HG03457 (cell line): Measurements from ENCODE around the gene MYZAP.
"Not testable (repeated sequence)": the region's sequence is repeated elsewhere in the genome, so short reads cannot be mapped to it uniquely, and the experiment has no call there.

ENCODE experiments used
- ATAC-seq: cut with Tn5 transposase; IDR thresholded peaks from one replicate; pipeline ENCODE4 v1.9.1; 2021; ENCODE audit warnings: moderate number of reproducible peaks; ENCODE audit not compliant: unreplicated experiment

MYZAP gene

GRCh38 chr15:57591237-57591821, 375 bp upstream of the MYZAP start:
- no peak for ATAC-seq

GRCh38 chr15:57592426-57592825, 722 bp downstream of the MYZAP start:
- no peak for ATAC-seq

- no peak for ATAC-seq
These were observed 1.2 kb downstream of the MYZAP start for GRCh38 chr15:57592836-57593420.

DNA sequence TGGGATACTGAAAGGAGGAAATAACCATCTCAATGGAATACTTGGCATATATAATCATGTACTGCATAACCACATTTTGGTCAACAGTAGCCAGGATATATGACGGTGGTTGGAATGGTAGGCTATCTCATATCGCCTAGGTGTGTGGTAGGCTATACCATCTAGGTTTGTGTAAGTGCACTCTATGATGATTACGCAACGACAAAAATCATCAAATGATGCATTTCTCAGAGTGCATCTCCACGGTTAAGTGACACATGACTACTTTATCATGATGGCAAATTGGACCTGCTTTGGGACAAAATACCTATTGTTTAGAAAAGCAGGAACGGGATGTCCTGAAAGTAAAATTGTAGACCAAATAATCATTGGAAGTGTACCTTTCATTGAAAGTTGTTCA, 2.8 kb downstream of the MYZAP start:
- ATAC-seq = no peak

- ATAC-seq = no peak
These were observed 3.5 kb downstream of the MYZAP start for GRCh38 chr15:57595011-57595866.

- ATAC-seq = no peak
These were observed 4.7 kb downstream of the MYZAP start for GRCh38 chr15:57596301-57596855.

DNA sequence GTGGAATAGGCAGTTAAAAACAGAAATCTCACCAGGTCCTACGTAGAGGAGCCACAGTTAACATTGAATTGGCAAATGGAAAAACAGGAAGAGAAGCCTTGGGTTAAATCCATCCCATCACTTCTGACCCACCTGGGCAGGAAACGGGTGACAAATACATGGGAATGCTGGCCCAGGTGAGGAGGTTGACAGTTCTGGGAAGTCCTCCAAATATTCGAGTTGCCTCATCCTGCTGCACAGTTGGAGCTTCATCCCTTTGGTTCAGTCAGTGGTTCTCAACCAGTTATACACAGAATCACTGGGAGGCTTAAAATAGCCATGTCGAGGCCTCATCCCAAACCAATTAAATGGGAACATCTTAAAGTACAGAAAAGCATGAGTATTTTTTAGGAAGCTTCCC, 5.3 kb downstream of the MYZAP start:
- ATAC-seq = no peak

GRCh38 chr15:57597431-57597830, 5.7 kb downstream of the MYZAP start:
- no peak for ATAC-seq

GRCh38 chr15:57598346-57598745, 6.6 kb downstream of the MYZAP start:
- ATAC-seq = no peak

GRCh38 chr15:57599296-57599810, 7.6 kb downstream of the MYZAP start:
- no peak for ATAC-seq

DNA sequence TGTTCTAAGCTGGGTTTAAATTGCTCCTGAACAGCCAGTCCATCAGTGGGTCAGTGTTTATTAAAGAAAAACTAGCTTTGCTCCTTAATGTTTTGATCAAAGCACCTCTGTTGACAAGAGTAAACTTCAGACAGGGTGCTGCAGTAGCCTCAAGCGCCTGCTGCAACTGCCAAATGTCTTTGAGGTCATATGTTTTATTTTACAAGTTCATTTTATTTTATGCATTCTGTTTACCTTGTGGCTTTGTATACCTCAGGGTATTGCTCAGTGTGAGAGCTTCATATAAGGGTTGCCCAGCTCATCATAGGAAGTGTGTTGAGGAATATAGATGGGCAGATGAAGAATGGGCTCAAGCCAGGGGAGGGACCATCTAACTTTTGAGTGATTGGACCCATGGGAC, 8.5 kb downstream of the MYZAP start:
- ATAC-seq = no peak

DNA sequence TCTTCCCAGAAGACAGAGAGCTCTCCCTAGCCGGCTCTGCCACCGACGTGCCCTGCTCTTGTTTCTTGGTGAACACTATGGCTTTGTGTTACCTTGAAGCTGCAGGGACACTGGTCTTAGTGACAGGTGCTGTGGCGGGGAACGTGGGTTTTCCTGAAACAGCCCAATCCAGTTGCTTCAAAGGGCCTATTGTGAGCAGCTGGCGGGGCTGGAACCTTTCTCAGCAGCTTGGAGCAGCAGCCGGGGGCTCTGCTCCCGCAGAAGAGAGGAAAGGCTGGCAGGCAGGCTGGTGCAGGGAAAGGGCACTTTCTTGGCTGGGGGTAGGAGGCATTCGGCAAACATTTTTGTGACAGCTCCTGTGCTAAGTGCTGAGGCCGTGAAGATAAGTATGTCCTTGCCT, 12.8 kb downstream of the MYZAP start:
- no peak for ATAC-seq

- no peak for ATAC-seq
These were observed 13.8 kb downstream of the MYZAP start for GRCh38 chr15:57605491-57605890.

DNA sequence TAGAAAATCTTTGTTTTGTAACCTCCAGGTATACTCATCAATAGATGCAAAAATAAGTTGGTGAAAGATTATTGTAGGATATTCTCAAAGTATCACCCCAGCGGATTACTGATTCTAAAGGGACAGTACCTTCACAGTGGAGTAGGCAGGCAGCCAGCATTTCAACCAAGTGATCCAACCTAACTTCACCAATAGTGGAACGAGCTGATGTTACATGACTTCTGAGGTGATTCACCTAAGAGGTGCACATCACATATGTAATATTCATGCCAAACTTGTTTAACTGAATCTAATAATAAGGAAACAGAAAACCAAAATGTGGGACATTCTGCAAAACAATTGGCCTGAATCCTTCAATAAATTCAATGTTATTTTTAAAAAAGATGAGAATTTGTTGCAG, 14.3 kb downstream of the MYZAP start:
- no peak for ATAC-seq

- ATAC-seq = no peak
These were observed 15.1 kb downstream of the MYZAP start for GRCh38 chr15:57606816-57607215.

DNA sequence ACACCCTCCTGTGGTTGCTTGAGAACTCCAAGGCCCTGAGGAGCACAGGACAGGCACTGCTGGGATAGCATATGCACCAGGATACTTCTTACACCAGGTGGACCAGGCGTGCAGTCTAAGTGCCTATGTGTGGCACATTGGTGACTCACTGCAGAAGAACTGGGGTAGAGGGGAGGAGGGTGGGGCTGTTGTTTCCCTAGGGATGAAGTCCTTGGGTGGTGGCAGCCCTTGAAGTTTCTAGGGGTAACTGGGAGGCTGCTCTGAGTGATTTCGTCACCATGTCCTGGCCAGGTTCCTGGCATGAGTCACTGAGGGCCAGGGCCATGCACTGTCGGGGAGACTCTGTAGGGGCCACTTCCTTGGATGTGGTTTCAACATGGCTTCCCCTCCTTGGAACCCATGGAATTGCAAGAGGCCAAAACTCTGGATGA, 15.9 kb downstream of the MYZAP start:
- ATAC-seq = no peak

DNA sequence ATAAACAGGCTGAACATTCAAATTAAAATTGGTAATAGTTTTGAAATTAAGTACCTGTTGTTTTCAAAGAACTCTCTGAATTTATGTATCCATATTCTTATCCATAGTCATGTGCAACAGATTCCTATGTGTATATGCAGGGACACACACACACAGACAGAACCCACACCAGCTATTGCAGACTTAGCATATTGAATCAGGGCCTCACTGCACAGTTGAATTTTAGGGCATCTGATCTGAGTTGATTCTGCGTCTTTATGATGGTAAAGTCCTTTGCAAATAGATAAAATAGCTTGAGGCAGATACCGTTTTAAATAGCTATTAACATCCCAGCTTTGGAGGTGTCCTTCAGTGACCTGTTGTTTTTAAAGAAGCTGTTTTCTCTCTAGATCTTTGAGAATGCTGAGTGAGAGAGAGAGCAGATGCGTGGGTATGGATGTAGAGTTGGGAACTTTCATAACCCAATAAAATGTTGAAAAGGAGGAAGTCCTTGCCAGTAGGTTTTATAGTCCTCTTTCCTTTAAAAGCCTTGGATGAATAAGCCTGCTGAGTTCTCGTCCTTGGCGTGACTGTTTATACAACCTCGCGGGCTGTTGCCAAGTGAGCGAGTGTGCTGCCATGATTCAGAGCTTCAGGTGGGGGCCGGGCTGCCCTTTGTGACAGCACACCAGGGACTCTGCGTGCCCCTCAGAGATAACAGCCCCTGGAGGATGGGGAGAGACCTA, 18.3 kb downstream of the MYZAP start:
- ATAC-seq = no peak

- ATAC-seq = no peak
These were observed 19.4 kb downstream of the MYZAP start for GRCh38 chr15:57611123-57611522.

GRCh38 chr15:57611938-57612337, 20.2 kb downstream of the MYZAP start:
- no peak for ATAC-seq

DNA sequence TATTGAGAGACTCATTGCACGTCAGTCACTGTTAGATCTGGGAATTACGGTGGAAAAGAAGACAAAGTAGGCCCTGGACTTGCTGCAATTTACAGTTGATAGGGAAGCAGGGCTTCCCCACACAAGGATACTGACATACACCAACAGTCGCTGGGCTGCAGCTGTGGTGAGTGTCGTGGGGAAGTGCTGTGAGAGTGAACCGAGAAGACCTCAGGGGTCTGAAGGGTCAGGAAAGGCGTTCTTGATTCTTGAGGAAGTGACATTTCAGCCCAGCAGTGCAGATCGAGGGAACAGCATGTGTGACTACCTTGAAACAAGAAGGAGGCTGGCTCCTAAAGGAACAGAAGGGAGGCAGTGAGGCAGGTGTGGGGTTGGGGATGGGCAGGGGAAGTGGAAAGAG, 22.5 kb downstream of the MYZAP start:
- ATAC-seq = no peak

DNA sequence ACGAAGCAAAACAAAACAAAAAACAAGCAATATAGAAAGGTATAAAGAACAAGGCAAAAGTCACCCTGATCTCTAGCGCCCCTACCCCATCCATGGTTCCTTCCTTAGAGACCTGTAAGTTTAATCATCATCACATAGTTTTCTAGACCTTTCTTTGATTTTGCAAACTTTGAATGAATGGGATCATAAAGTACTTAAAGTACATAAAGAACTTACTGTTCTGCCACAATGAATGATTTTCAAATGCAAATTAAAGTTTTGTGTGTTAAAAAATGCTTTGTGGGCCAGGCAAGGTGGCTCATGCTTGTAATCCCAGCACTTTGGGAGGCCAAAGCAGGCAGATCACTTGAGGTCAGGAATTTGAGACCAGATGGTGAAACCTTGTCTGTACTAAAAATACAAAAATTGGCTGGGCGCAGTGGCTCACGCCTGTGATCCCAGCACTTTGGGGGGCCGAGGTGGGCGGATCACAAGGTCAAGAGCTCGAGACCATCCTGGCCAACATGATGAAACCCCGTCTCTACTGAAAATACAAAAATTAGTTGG, 24.3 kb downstream of the MYZAP start:
- not testable (repeated sequence) for ATAC-seq
